AG09319 (cell line): ENCODE results near the gene NUP107.

Source experiments
- DNase-seq: peaks from one replicate; pipeline ENCODE4 v3.0.0-alpha.2; 2010; ENCODE audit warnings: low read depth; ENCODE audit errors: extremely low read depth
- TF ChIP-seq, protein P1 (sequence below): IDR thresholded peaks from 2 replicates; pipeline ENCODE4 v1.5.1; 2011; ENCODE audit warnings: low read depth, mild to moderate bottlenecking, inconsistent platforms, low read length, moderate library complexity

NUP107 gene

DNA sequence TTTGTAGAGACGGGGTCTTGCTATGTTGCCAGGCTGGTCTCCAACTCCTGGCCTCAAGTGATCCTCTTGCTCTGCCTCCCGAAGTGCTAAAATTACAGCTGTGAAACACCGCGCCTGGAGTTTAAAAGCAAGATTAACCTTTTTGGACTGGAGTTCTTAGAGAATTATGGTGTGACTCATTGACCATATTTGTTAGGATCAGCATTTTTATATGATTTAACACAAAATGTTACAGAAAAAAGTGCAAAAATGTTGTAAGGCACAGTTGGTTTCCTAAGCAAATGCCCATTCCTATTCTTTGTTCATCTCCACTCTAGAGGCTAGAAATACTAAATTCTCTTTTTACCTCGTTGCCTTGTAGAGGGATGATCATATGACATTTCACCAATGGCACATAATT lies 86.8 kb downstream of the NUP107 start:
- TF ChIP-seq, protein P1, sequence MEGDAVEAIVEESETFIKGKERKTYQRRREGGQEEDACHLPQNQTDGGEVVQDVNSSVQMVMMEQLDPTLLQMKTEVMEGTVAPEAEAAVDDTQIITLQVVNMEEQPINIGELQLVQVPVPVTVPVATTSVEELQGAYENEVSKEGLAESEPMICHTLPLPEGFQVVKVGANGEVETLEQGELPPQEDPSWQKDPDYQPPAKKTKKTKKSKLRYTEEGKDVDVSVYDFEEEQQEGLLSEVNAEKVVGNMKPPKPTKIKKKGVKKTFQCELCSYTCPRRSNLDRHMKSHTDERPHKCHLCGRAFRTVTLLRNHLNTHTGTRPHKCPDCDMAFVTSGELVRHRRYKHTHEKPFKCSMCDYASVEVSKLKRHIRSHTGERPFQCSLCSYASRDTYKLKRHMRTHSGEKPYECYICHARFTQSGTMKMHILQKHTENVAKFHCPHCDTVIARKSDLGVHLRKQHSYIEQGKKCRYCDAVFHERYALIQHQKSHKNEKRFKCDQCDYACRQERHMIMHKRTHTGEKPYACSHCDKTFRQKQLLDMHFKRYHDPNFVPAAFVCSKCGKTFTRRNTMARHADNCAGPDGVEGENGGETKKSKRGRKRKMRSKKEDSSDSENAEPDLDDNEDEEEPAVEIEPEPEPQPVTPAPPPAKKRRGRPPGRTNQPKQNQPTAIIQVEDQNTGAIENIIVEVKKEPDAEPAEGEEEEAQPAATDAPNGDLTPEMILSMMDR = no peak
- no peak for DNase-seq

GRCh38 chr12:68775121-68775630 lies 88.4 kb downstream of the NUP107 start:
- no peak for DNase-seq
- TF ChIP-seq, protein P1 = no peak

DNA sequence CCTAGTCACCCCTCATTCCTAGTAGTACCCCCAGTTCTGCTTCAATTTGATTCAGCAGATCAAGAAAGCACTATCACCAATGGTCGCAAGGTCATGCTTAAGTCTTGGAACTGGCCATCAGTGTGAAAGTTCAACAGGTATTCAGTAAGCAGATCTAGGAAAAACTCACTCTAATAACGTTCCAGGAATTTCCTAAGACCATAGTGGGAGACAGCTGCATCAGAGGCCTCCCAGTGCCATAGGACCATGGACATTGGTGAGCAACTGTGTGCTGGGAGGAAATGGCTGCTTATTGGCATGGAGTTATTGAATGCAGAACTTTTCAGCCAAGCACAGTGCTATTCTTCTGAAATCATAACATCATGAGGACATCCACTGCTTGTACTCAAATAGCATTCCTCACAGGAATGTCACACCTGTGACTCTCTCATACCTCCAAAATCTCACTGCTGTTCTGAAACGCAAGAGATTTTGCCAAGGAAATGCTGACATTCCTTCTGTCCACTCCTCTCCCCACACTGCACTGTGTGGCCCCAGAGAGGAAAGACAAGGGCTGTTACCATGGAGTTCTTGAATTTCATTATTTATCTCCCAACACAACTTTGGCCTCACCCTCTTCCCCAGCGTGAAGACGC lies 90.3 kb downstream of the NUP107 start:
- no peak for DNase-seq
- TF ChIP-seq, protein P1 = no peak

DNA sequence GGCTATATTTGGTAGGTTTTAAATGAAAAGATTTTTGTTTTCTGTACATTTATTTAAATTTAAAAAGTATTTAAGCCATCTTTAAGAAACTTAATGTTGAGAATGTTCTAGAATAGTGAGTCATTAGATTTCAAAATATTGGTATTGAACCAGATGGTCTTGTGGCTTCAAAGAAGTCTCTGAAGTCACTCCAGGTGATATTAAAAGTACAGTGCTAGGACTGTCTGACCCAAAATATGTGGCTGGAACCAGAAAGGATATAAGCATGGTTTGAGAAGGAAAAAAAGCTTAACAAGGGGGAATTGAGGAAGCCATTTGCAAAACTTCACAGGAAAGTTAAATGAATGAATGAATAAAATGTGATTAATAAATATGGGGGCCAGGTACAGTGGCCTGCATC lies 92.5 kb downstream of the NUP107 start:
- DNase-seq = no peak
- TF ChIP-seq, protein P1 = no peak

DNA sequence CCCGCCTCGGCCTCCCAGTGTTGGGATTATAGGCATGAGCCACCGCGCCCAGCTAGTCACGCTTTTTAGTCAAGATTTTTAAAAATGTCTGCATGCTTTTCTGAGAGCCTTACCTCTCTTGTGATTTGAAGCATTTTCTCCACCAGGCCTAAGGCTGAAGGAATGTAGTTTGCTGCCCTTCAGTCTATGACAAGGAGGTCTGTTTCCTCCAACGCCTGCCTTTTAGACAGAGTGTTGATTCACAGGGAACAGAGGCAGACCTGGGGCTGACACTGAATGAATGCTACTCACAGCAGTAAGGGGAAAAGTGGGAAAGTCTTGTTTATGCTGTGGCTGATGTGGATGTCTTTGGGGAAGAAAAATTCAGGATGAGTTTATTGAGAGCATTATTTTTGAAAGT lies 94.0 kb downstream of the NUP107 start:
- TF ChIP-seq, protein P1 = no peak
- no peak for DNase-seq

DNA sequence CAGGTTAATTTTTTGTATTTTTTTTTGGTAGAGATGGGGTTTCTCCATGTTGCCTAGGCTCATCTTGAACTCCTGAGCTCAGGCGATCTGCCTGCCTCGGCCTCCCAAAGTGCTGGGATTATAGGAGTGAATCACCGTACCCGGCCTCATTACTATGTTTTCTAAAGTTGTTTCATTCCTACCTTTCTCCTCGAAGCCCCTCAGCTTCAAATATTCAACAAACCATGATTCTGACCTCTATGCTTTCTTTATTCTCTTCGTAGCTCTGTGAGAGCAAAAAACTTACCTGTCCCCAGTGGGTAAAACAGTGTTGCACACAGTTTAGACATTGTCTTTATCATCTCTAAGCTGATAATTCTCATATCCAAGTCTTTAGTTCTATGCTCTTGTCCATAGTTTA lies 95.0 kb downstream of the NUP107 start:
- TF ChIP-seq, protein P1 = no peak
- no peak for DNase-seq

GRCh38 chr12:68784015-68784414 lies 97.2 kb downstream of the NUP107 start:
- TF ChIP-seq, protein P1 = no peak
- no peak for DNase-seq
